Tibial artery (tissue), 4 donors: ENCODE results near the gene NKX6-2.

Experiments
- DNase-seq, 2 donors: peaks; one replicate each; pipeline ENCODE4 v3.0.0-alpha.2; 2019
- H3K27ac ChIP-seq, 2 donors: fragments of 200-600 bp; sonication (generic) in 1 of 2; 1 replicate in 1 of 2; 2 replicates in 1 of 2; pipeline ENCODE4 v1.5.1; 2018 to 2019; ENCODE audit warnings: mild to moderate bottlenecking in 1 of 2
- H3K27me3 ChIP-seq, 2 donors: fragments of 200-600 bp; sonication (generic) in 1 of 2; one replicate each; pipeline versions ENCODE4 v1.5.1 to v1.6.0; 2016 to 2019
- H3K36me3 ChIP-seq, 3 donors: fragments of 200-600 bp; sonication (generic) in 2 of 3; one replicate each; pipeline ENCODE4 v1.5.1; 2016 to 2019; ENCODE audit warnings: mild to moderate bottlenecking in 2 of 3
- H3K4me1 ChIP-seq, 4 donors: fragments of 200-600 bp; sonication (generic) in 2 of 4; 1 replicate in 3 of 4; 2 replicates in 1 of 4; pipeline ENCODE4 v1.5.1; 2016 to 2019
- H3K4me3 ChIP-seq, 2 donors: fragments of 200-600 bp; sonication (generic) in 1 of 2; 1 replicate in 1 of 2; 2 replicates in 1 of 2; pipeline ENCODE4 v1.5.1; 2018 to 2019; ENCODE audit warnings: mild to moderate bottlenecking in 2 of 2
- H3K9me3 ChIP-seq, 3 donors: fragments of 200-600 bp; sonication (generic) in 1 of 3; one replicate each; pipeline ENCODE4 v1.5.1; 2016 to 2019
- CTCF ChIP-seq, 2 experiments: fragments of 200-600 bp in 1 of 2; fragments of 450-650 bp in 1 of 2; IDR thresholded peaks; one replicate each; pipeline ENCODE4 v1.5.1; 2017 to 2019; ENCODE audit warnings: antibody characterized with exemption in 2 of 2, mild to moderate bottlenecking in 1 of 2, moderate library complexity in 1 of 2
- intact Hi-C: fragments of 100-400 bp; cut with DNase I; formaldehyde crosslinking; loops from one replicate; pipeline ENCODE4 v1.15.0; 2023; ENCODE audit warnings: low total_unique reads

NKX6-2 gene

GRCh38 chr10:132811891-132812481 lies 26.0 kb upstream of the NKX6-2 start:
- Histone ChIP-seq H3K9me3 (peaks cover 0 to under 1% (median 0%) of the 10 kb centered on the region in 3 donors), H3K27me3 (peaks cover 0 to 68% of the 10 kb centered on the region in 2 donors), H3K27ac (no peak overlapping the region), H3K4me1 (no peaks in the 10 kb centered on the region), H3K4me3 (no peak overlapping the region), H3K36me3 (no peaks in the 10 kb centered on the region)
- DNase-seq: peak in 1 of 2 donors; percentile 58
- intact Hi-C loops: no loop called here
- no peak for TF ChIP-seq CTCF (IDR thresholded peaks at IDR 0.05)

- intact Hi-C loops: no loop called here
- DNase-seq: peak in 1 of 2 donors; percentile 57
- Histone ChIP-seq H3K4me3 (no peak overlapping the region), H3K36me3 (no peaks in the 10 kb centered on the region), H3K9me3 (peaks cover 0 to 7% (median 0%) of the 10 kb centered on the region in 3 donors), H3K4me1 (no peaks in the 10 kb centered on the region), H3K27ac (no peak overlapping the region), H3K27me3 (peaks cover 0 to 65% of the 10 kb centered on the region in 2 donors)
- TF ChIP-seq CTCF (IDR thresholded peaks at IDR 0.05): no peak
These were observed 25.1 kb upstream of the NKX6-2 start for GRCh38 chr10:132810807-132811700.

GRCh38 chr10:132810141-132810806 lies 24.3 kb upstream of the NKX6-2 start:
- peak in 1 of 2 donors; percentile 47 for DNase-seq
- H3K9me3 ChIP-seq: peaks cover 0 to 7% (median 0%) of the 10 kb centered on the region in 3 donors
- H3K4me1 ChIP-seq: no peaks in the 10 kb centered on the region
- TF ChIP-seq CTCF (IDR thresholded peaks at IDR 0.05): no peak
- no peak overlapping the region for H3K4me3 ChIP-seq
- intact Hi-C loops: no loop called here
- peaks cover 0 to 63% of the 10 kb centered on the region in 2 donors for H3K27me3 ChIP-seq
- H3K36me3 ChIP-seq: no peaks in the 10 kb centered on the region
- H3K27ac ChIP-seq: no peak overlapping the region

GRCh38 chr10:132809232-132810140 lies 23.5 kb upstream of the NKX6-2 start:
- DNase-seq: peak in 1 of 2 donors; percentile 54
- Histone ChIP-seq H3K27me3 (peaks cover 0 to 60% of the 10 kb centered on the region in 2 donors), H3K36me3 (no peaks in the 10 kb centered on the region), H3K4me3 (no peak overlapping the region), H3K9me3 (peaks cover 0 to 7% (median 0%) of the 10 kb centered on the region in 3 donors), H3K27ac (no peak overlapping the region), H3K4me1 (no peaks in the 10 kb centered on the region)
- no peak for TF ChIP-seq CTCF (IDR thresholded peaks at IDR 0.05)
- intact Hi-C loops: no loop called here
